Measurements from ENCODE around the gene ASB13.

Gene ASB13

DNA sequence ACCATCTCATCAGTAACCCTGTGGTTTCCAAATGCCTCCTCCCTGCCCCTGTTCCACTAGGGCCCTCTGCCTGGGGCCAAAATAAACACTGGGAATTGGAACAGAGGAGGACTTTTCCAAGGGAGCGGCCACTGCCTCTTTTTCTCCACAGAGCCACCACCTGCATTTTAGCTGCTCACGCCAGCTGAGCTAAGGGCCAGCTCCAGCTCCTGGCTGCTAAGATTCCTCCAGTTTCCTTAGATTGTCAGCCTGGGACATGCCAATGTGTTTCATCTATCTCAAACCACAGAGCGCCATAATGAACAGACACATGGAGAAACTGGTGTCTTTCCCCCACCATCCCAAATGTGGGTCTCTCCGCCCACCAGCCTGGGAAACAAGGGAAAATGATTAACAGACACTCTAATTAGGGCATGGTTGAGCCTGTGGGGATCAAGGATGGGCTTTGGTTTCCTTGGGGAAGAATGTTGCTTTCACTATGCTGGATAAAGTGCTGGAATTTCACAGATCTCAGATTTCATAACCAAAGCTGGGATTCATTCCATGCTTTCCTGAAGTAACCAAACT, 52.2 kb downstream of the ASB13 start:
- in situ Hi-C loops (cut with HindIII; ENCODE audit: low sequenced_read_pairs), result no loop called here
- H3K4me3 ChIP-seq (ENCODE audit: low read depth, low read length), result no peak overlapping the region
- peak; percentile 52 for DNase-seq (ENCODE audit: low read depth)
- no peak for TF ChIP-seq CTCF (IDR thresholded peaks at IDR 0.05; ENCODE audit: low read depth, low read length, missing control alignments)

GRCh38 chr10:5613481-5614154, 52.8 kb downstream of the ASB13 start:
- H3K4me3 ChIP-seq (ENCODE audit: low read depth, low read length), result no peak overlapping the region
- in situ Hi-C loops (cut with HindIII; ENCODE audit: low sequenced_read_pairs), result no loop called here
- TF ChIP-seq CTCF (IDR thresholded peaks at IDR 0.05; ENCODE audit: low read depth, low read length, missing control alignments), result no peak
- no peak for DNase-seq (ENCODE audit: low read depth)

GRCh38 chr10:5611899-5612680, 54.3 kb downstream of the ASB13 start:
- DNase-seq (ENCODE audit: low read depth), result no peak
- in situ Hi-C loops (cut with HindIII; ENCODE audit: low sequenced_read_pairs), result no loop called here
- no peak for TF ChIP-seq CTCF (IDR thresholded peaks at IDR 0.05; ENCODE audit: low read depth, low read length, missing control alignments)

GRCh38 chr10:5609952-5610616, 56.3 kb downstream of the ASB13 start:
- no peak for TF ChIP-seq CTCF (IDR thresholded peaks at IDR 0.05; ENCODE audit: low read depth, low read length, missing control alignments)
- H3K4me3 ChIP-seq (ENCODE audit: low read depth, low read length), result no peak overlapping the region
- no peak for DNase-seq (ENCODE audit: low read depth)
- in situ Hi-C loops (cut with HindIII; ENCODE audit: low sequenced_read_pairs), result no loop called here

More at GRCh38 chr10:5611899-5612680, 54.3 kb downstream of the ASB13 start:
- no peak overlapping the region for H3K4me3 ChIP-seq (ENCODE audit: low read depth, low read length)

DNA sequence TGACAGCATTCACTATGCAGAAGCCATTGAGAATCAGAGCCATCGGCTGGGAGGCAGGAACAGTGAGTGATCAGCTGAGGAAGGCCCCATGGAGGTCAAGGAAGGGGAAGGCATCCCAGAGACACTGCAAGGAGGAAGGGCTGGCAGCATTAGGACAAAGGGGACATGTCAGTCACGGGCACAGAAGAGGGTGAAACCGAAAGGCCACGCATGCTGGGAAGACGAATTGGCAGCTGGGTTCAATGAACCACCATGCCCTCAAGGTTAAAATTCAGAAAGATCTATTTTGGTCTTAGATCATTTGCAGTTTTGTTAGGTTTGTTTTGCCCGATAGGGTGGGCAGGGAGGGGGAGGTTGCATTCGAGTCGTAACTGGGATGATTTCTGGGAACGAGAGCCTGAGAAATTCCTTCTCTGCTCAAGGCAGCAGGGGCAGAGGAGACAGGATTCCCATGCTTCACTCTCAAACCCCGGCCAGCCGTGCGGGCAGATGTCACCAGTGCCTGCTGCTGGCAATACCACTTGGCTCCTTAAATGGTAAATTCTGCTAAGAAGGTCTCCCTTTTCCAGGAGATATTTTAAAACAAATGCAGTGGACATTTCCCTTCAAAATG, 57.7 kb downstream of the ASB13 start:
- no peak for DNase-seq (ENCODE audit: low read depth)
- in situ Hi-C loops (cut with HindIII; ENCODE audit: low sequenced_read_pairs), result no loop called here
- H3K4me3 ChIP-seq (ENCODE audit: low read depth, low read length), result no peak overlapping the region
- no peak for TF ChIP-seq CTCF (IDR thresholded peaks at IDR 0.05; ENCODE audit: low read depth, low read length, missing control alignments)

DNA sequence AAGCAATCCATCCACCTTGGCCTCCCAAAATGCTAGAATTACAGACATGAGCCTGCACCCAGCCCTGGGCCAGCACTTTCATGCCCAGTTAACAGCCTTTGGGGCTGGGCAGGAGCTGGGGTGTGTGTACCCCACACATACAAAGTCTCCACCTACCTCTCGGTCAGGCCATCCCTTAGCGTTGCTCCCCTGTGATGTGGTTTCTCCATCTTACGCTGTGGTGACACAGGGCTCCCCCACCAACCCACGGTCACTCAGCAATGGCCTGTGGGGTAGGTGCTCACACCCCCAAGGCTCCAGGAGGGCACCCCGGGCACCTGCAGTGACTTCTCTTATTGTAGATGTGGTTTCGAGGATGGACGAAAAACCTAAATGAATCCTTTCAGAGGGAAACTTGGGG, 58.8 kb downstream of the ASB13 start:
- no peak for TF ChIP-seq CTCF (IDR thresholded peaks at IDR 0.05; ENCODE audit: low read depth, low read length, missing control alignments)
- in situ Hi-C loops (cut with HindIII; ENCODE audit: low sequenced_read_pairs), result no loop called here
- H3K4me3 ChIP-seq (ENCODE audit: low read depth, low read length), result no peak overlapping the region
- no peak for DNase-seq (ENCODE audit: low read depth)
